IPS-18a (cell line): ENCODE data around the gene FAM124B.

Experiments used
- H3K27ac ChIP-seq: one replicate; pipeline ENCODE4 v1.5.1; 2013; ENCODE audit warnings: low read length
- H3K27me3 ChIP-seq: one replicate; pipeline ENCODE4 v1.6.1; 2013; ENCODE audit warnings: mild to moderate bottlenecking, low read length; ENCODE audit not compliant: control insufficient read depth, insufficient read depth
- H3K36me3 ChIP-seq: one replicate; pipeline ENCODE4 v1.6.1; 2013; ENCODE audit warnings: low read depth, low read length; ENCODE audit not compliant: control insufficient read depth
- H3K4me1 ChIP-seq: one replicate; pipeline ENCODE4 v1.6.1; 2013; ENCODE audit warnings: low read depth, low read length; ENCODE audit not compliant: control insufficient read depth
- H3K4me3 ChIP-seq: one replicate; pipeline ENCODE4 v1.5.1; 2013; ENCODE audit warnings: low read length
- H3K9ac ChIP-seq: one replicate; pipeline ENCODE4 v1.6.1; 2013; ENCODE audit warnings: mild to moderate bottlenecking, low read length, moderate library complexity
- H3K9me3 ChIP-seq: one replicate; pipeline ENCODE4 v1.6.1; 2013; ENCODE audit warnings: low read depth, low read length; ENCODE audit not compliant: control insufficient read depth

Gene FAM124B

DNA sequence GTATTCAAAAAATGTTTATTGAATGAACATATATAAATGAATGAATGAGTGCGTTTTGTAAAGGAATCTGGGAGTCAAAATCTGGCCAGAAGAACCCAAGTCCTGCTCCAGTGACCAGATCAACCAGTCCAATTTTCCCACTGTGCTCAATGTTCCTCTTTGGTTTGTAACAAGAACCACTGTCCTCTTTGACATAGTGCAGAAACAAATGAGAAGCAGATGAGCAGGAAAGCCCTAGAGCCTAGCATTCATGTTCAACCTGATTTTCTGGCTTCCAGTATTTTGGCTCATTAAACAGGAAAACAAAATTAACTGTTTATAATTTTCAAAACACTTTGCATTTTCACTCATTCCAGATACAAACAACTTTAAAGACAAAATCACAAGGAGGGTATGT lies 23.2 kb downstream of the FAM124B start:
- Histone ChIP-seq H3K27ac (no peak overlapping the region), H3K9ac (no peak overlapping the region), H3K36me3 (no peaks in the 10 kb centered on the region), H3K4me1 (no peaks in the 10 kb centered on the region), H3K4me3 (no peak overlapping the region), H3K9me3 (no peaks in the 10 kb centered on the region), H3K27me3 (no peaks in the 10 kb centered on the region)

- H3K27ac ChIP-seq = no peak overlapping the region
- no peak overlapping the region for H3K9ac ChIP-seq
- H3K9me3 ChIP-seq = no peaks in the 10 kb centered on the region
- no peaks in the 10 kb centered on the region for H3K4me1 ChIP-seq
- H3K27me3 ChIP-seq = no peaks in the 10 kb centered on the region
- no peaks in the 10 kb centered on the region for H3K36me3 ChIP-seq
- no peak overlapping the region for H3K4me3 ChIP-seq
These were observed 23.9 kb downstream of the FAM124B start for GRCh38 chr2:224377751-224378700.

DNA sequence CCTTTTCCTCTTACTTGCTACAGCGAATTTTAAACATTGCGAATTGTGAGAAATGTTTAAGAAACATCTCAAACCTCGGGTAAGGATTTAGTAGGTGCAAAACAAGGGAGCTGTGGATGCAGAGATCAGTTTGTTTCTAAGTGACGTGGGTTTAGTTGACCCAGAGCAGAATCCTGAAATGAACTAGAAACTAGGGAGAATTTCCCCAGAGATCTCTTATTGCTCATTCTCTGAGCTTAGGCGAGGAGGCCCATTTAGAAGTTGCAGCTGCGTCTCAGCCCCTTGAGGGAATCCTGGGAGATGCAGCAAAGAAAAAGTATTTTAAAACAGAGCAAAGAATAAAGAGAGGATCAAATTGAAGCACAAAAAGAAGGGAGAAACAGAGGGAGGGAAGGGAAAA lies 29.3 kb downstream of the FAM124B start:
- no peaks in the 10 kb centered on the region for H3K36me3 ChIP-seq
- H3K27me3 ChIP-seq = no peaks in the 10 kb centered on the region
- H3K9ac ChIP-seq = no peak overlapping the region
- no peak overlapping the region for H3K27ac ChIP-seq
- H3K9me3 ChIP-seq = no peaks in the 10 kb centered on the region
- no peaks in the 10 kb centered on the region for H3K4me1 ChIP-seq
- no peak overlapping the region for H3K4me3 ChIP-seq

DNA sequence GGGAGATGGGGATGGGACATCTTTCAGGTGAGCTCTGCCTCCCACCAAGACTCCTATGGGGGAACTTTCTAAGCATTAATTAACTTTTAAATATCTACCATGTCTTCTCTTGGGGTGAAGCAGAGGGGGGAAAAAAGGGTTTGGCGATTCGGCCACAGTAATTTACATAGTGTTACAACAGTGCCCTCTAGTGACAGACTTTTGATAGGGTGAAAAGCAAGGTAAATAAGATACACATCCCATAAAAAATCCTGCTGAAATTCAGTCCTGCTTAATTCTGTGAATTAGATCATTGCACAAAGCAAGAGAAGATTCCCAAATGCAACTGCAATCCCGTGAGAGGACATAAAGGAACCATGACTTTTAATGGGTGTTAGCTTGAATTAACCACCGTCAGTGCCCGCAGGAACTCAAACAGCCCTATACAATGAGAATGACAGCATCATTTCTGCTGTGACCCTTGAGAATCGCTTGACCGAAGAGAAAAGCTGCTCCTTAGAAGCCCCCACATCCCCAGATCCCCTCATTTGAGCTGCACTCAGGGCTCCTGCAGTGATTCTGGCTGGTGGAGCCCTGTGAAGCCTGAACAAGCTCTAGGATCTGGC lies 32.8 kb downstream of the FAM124B start:
- Histone ChIP-seq H3K27ac (no peak overlapping the region), H3K27me3 (no peaks in the 10 kb centered on the region), H3K36me3 (no peaks in the 10 kb centered on the region), H3K9me3 (no peaks in the 10 kb centered on the region), H3K9ac (no peak overlapping the region), H3K4me3 (no peak overlapping the region), H3K4me1 (no peaks in the 10 kb centered on the region)

DNA sequence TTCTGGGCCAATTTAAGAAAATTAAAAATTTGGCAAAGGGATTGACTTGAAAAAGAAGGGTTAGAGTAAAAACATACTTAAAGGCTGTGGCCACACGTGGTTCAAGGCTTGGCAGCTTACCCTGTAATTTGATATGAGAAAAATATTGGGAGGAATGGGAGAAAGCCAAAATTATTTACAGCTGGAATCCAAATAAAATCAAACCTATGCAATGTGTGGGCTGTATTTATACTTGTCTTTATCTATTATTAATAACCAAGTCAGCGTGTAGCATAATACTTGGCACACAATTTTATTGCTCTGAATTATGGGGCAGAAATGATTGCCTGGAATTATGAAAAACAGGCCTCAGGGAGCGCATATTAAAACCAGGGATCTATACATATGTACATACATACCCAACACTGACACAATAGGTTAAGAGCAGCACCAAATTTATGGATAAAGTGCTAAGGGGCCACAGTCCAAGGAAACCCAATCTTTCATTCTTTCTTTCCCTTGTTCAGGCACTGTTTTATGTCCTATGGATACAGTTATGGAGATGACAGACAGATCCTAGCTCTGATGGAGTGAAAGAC lies 35.6 kb downstream of the FAM124B start:
- Histone ChIP-seq H3K4me3 (no peak overlapping the region), H3K36me3 (no peaks in the 10 kb centered on the region), H3K9ac (no peak overlapping the region), H3K27me3 (no peaks in the 10 kb centered on the region), H3K9me3 (no peaks in the 10 kb centered on the region), H3K27ac (no peak overlapping the region), H3K4me1 (no peaks in the 10 kb centered on the region)

- Histone ChIP-seq H3K4me3 (no peak overlapping the region), H3K9me3 (no peaks in the 10 kb centered on the region), H3K4me1 (no peaks in the 10 kb centered on the region), H3K36me3 (no peaks in the 10 kb centered on the region), H3K9ac (no peak overlapping the region), H3K27ac (no peak overlapping the region), H3K27me3 (no peaks in the 10 kb centered on the region)
These were observed 36.6 kb downstream of the FAM124B start for GRCh38 chr2:224365331-224365730.

GRCh38 chr2:224363281-224363680 lies 38.6 kb downstream of the FAM124B start:
- Histone ChIP-seq H3K27ac (no peak overlapping the region), H3K4me1 (no peaks in the 10 kb centered on the region), H3K9me3 (no peaks in the 10 kb centered on the region), H3K36me3 (no peaks in the 10 kb centered on the region), H3K9ac (no peak overlapping the region), H3K4me3 (no peak overlapping the region), H3K27me3 (no peaks in the 10 kb centered on the region)

DNA sequence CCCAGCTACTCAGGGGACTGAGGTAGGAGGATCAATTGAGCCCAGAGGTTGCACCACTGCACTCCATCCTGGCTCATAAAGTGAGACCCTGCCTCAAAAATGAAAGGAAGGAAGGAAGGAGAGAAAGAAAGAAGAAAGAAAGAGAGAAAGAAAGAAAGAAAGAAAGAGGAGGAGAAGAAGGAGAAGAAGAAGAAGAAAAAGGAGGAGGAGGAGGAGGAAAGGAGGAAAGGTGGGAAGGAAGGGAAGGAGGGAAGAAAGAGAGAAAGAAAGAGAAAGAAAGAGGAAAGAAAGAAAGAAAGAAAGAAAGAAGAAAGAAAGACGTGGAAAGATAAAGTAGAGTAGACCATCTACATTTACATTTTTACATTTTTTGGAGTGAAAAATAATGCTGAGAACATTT lies 39.8 kb downstream of the FAM124B start:
- Histone ChIP-seq H3K27me3 (no peaks in the 10 kb centered on the region), H3K27ac (no peak overlapping the region), H3K9ac (no peak overlapping the region)

GRCh38 chr2:224360801-224361251 lies 41.1 kb downstream of the FAM124B start:
- Histone ChIP-seq H3K9me3 (no peaks in the 10 kb centered on the region), H3K27me3 (no peaks in the 10 kb centered on the region), H3K27ac (no peak overlapping the region), H3K36me3 (no peaks in the 10 kb centered on the region), H3K4me1 (no peaks in the 10 kb centered on the region), H3K9ac (no peak overlapping the region), H3K4me3 (no peak overlapping the region)

More for the DNA sequence above, 39.8 kb downstream of the FAM124B start:
- Histone ChIP-seq H3K36me3 (no peaks in the 10 kb centered on the region), H3K4me1 (no peaks in the 10 kb centered on the region), H3K4me3 (no peak overlapping the region), H3K9me3 (no peaks in the 10 kb centered on the region)

DNA sequence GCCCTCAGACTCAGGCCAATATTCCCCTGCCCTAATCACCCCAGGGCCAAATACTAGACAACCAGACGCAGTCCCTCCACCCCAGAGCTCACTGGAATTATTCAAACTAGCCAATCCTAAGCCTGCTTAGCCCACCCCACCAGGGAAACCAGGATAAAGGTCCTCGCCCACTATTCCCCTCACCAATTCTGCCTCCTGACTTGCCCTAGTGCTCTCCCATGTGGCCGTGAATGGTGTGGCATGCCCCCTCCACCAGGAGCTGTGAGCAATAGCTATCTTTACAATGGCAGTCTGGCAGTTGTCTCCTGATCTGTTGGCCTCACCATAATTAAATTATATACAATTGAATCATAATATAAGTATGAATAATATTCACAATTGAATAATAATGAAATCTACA lies 42.3 kb downstream of the FAM124B start:
- Histone ChIP-seq H3K4me1 (no peaks in the 10 kb centered on the region), H3K9me3 (no peaks in the 10 kb centered on the region), H3K27me3 (no peaks in the 10 kb centered on the region), H3K4me3 (no peak overlapping the region), H3K27ac (no peak overlapping the region), H3K36me3 (no peaks in the 10 kb centered on the region), H3K9ac (no peak overlapping the region)

GRCh38 chr2:224357098-224357901 lies 44.6 kb downstream of the FAM124B start:
- Histone ChIP-seq H3K4me3 (no peak overlapping the region), H3K9ac (no peak overlapping the region)

More at GRCh38 chr2:224357098-224357901, 44.6 kb downstream of the FAM124B start:
- H3K36me3 ChIP-seq = no peaks in the 10 kb centered on the region
- no peaks in the 10 kb centered on the region for H3K27me3 ChIP-seq
- no peak overlapping the region for H3K27ac ChIP-seq
- no peaks in the 10 kb centered on the region for H3K9me3 ChIP-seq
- H3K4me1 ChIP-seq = no peaks in the 10 kb centered on the region
